Cerebellar nuclear complex (tissue), 1 donor: ENCODE data around the gene CDKN2A.

Source experiments
- DNase-seq, 2 experiments: peaks; one replicate each; lab custom pipeline; 2025; lab: John Stamatoyannopoulos, UW

The CDKN2A gene

GRCh38 chr9:21993893-21994555 lies at the start of gene CDKN2A:
Gene CDKN2A (minus strand): TSS chr9:21994392.
- no peak for DNase-seq

DNA sequence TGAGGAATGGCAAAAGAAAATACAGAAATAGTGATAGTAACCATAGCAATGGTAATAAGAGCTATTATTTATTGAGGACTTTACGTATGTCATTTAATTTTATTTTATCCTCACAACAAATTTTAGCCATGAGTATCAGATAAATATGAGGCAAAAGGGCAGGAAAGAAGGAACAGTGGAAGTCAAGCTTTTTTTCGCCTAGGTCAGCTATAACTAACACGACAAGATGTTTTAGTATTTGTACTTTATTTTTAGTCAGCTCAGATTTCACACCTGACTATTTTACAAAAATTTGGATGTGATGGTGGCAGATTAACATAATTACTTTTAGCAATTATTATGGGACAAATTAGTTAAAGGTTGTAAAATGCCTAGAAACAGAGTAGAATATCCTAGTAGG lies 49.7 kb upstream of the CDKN2A start:
- no peak for DNase-seq

- no peak for DNase-seq
These were observed 47.6 kb upstream of the CDKN2A start for GRCh38 chr9:22041775-22042174.

DNA sequence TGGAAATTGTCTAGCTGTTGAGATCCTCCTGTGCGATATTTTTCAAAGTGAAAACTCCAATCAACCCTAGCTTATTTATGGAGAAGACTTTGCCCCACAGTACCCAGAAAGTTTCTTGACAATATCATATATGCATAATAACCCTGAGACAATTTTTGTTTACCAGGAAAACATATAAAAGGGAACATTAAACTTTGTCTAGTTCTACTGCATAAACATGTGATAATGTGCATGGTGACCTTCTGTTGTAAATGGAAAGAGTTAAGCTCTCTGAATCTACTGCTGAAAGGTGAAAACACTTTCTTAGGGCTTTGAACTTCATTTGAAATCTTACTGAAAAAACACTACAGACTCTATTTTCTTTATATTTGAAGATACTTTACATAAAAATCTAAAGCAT lies 47.2 kb upstream of the CDKN2A start:
- no peak for DNase-seq

GRCh38 chr9:22040760-22041159 lies 46.6 kb upstream of the CDKN2A start:
- no peak for DNase-seq

DNA sequence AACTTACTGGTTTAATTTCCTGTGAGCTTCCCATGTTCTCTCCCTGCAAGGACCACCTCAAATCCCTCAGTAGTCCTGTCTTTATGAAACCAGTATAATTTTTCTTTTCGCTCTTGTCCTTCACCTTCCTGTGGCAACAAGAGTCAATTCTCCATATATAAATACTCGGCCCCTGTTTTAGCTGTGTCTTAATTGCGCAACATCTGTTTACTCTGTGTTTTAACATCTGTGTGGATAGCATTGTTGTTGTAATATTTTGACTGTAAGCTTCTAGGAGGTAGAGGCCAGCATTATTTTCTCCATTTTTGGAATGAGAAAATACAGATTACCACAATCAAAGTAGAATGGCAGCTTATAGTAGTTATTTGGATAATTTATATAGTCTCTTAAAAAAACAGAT lies 45.1 kb upstream of the CDKN2A start:
- no peak for DNase-seq

- no peak for DNase-seq
These were observed 43.9 kb upstream of the CDKN2A start for GRCh38 chr9:22037954-22038690.

GRCh38 chr9:22036866-22037626 lies 42.9 kb upstream of the CDKN2A start:
- DNase-seq = no peak

GRCh38 chr9:22035591-22036011 lies 41.4 kb upstream of the CDKN2A start:
- no peak for DNase-seq

- no peak for DNase-seq
These were observed 38.9 kb upstream of the CDKN2A start for GRCh38 chr9:22033012-22033630.

- DNase-seq = no peak
These were observed 37.6 kb upstream of the CDKN2A start for GRCh38 chr9:22031655-22032411.

- no peak for DNase-seq
These were observed 36.0 kb upstream of the CDKN2A start for GRCh38 chr9:22030101-22030598.

DNA sequence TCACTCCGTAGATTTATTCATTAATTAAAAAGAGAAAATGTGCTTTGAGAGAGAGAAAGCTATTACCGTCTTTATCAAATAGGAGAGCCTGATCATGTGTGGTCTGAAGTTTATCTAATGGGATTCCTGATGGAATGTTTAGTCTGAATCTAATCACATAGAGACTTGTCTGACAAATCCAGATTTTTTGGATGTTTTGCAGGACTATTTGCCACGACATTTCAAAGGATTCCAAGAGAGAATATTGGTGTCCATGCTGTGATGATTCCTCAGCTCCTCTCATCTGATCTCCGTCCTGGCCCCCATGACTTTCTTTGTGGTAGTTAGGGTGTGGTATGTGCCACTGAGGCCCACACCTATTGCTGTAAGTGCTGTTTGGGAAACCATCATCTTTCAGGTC lies 35.0 kb upstream of the CDKN2A start:
- DNase-seq = no peak

DNA sequence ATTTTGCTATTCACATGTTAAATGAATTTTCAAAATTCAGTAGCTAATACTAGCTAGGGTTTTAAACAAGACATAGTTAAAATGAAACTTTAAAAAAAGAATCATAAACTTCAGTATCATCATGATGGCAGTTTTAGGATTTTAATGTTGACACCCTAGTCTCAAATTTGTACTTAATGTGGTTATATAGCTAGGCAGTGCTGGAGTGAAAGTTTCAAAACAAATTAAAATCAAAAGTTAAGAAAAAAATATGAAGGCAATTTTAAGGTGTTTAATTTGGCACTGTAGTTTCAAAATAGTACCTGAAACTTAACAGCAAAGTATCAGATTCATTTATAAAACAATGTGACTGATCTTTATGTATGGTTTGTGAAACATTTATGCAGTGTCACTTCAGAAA lies 34.2 kb upstream of the CDKN2A start:
- no peak for DNase-seq

- no peak for DNase-seq
These were observed 32.5 kb upstream of the CDKN2A start for GRCh38 chr9:22026696-22027095.

- no peak for DNase-seq
These were observed 28.2 kb upstream of the CDKN2A start for GRCh38 chr9:22022396-22022795.

- no peak for DNase-seq
These were observed 16.9 kb upstream of the CDKN2A start for GRCh38 chr9:22010866-22011625.

DNA sequence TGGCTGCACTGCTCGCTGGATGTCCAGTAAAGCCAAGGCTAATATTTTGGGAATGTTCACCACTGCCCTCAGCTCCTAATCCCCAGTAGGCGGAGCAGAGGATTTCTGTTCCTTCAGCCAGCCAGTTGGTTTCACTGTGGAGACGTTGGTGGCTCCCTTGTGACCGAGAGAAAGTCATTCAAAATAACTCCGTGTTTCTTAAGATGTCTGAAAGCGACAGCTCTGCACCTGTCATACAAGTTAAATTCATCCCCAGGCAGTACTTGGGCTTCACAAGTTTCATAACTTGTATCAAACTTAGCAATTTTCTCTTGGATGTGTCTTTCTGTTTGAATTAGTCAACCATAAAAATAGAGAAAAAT lies 15.3 kb upstream of the CDKN2A start:
- DNase-seq = no peak

- DNase-seq = no peak
These were observed 14.7 kb upstream of the CDKN2A start, which contains the start of gene CDKN2B for GRCh38 chr9:22008717-22009505. Gene CDKN2B (minus strand): TSS chr9:22009305. CDS start chr9:22008953, 352 bp downstream.

DNA sequence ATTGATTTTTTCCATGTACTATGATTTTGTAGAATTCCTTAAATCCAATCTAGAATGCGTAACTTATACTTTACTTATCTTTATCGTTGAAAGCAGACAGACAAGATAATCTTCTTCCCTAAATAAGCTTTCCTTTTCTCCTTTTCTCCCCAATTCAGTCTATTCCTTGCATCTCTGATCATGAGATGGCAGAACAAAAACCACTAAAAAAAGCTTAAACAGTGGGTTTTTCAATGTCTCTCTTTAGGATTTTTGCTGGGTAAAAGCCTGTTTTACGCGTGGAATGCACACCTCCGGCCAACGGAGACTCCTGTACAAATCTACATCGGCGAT lies 14.2 kb upstream of the CDKN2A start:
- DNase-seq = no peak
